ENCODE data around the gene NFIA.

GRCh38 chr1:61054601-61054993 is 27.8 kb upstream of the NFIA start:
- no peak for TF ChIP-seq USF2 (IDR thresholded peaks at IDR 0.05; ENCODE audit: borderline replicate concordance, low read depth, low read length)
- no peak for TF ChIP-seq POLR2AphosphoS5 (IDR thresholded peaks at IDR 0.05; ENCODE audit: low read length)
- TF ChIP-seq CTCF (IDR thresholded peaks at IDR 0.05 in 2 of 3, conservative IDR thresholded peaks at IDR 0.05 in 1 of 3; ENCODE audit: control insufficient read depth in 2 of 3, extremely low read depth in 1 of 3, insufficient read depth in 1 of 3, low read depth in 3 of 3, low read length in 3 of 3): no peak
- no peak for TF ChIP-seq CHD2 (IDR thresholded peaks at IDR 0.05; ENCODE audit: borderline replicate concordance, low read depth, low read length)
- no peak for TF ChIP-seq MEF2B (IDR thresholded peaks at IDR 0.05; ENCODE audit: partially characterized antibody, poor library complexity, severe bottlenecking)
- TF ChIP-seq SIN3A (IDR thresholded peaks at IDR 0.05; ENCODE audit: low read depth, low read length): no peak
- no peak for TF ChIP-seq TCF7 (IDR thresholded peaks at IDR 0.05; ENCODE audit: borderline replicate concordance)
- TF ChIP-seq ZNF207 (IDR thresholded peaks at IDR 0.05; ENCODE audit: borderline replicate concordance): no peak
- TF ChIP-seq ZNF622 (IDR thresholded peaks at IDR 0.05): no peak
- no peak for TF ChIP-seq CBFB (IDR thresholded peaks at IDR 0.05; ENCODE audit: low read depth)
- no peak for TF ChIP-seq BACH1 (IDR thresholded peaks at IDR 0.05; ENCODE audit: borderline replicate concordance)

Data from GM12878 (cell line).